ENCODE measurements around the gene MTA2.
A peak's percentile ranks its signal among the peaks of the same experiment; 100 is the strongest.
"Not testable (repeated sequence)": the region's sequence is repeated elsewhere in the genome, so short reads cannot be mapped to it uniquely, and the experiment has no call there.

Gene MTA2

DNA sequence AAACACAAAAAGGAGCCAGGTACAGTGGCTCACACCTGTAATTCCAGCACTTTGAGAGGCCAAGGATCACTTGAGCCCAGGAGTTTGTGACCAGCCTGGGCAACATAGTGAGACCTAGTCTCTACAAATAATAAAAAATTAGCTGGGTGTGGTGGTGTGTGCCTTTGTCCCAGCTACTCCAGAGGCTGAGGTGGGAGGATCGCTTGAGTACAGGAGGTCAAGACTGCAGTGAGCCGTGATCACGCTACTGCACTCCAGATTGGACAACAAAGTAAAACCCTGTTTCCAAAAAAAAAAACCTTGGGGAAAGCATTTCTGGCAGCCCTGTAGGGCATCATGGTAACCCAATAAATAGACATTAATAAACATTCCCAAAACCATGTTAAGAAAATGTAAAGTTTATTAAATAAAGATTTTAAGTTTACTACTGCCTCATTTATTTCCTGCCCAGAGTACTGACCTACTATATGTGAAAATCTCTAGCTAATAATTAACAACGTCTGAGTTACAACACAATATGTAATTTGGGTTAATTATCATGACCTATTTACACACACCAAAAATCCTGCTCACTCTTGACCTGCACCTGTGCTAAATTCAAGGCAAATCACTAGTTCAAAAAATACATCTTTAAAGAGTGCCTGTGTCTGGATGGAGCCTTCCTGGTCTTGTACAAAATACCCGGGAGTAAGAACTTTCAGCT, 36.4 kb downstream of the MTA2 start:
- DNase-seq = no peak

DNA sequence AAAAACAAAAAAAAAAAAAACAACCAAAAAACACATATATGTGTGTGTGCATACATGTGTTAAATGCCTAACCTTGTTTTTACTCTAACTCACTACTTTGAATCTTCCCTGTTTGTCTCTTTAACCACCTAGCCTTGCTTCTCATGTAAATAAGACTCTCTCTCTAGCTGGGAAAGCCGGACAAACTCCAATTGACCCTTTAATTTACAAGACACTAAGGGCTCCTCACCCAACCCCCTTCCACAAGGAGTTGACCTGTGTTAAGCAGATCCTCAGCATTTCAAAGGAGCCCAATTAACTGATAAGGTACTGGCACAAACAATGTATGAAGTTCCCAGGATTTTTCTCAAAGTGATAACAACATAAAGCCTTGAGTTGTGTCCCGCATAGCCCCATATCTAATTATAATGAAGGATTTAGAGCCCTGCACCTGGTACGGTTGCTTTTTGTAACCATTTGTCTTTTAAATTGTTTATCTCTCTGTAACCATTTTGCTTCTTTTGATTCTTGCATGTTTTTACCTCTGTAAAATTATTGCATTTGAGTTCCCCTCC, 39.9 kb downstream of the MTA2 start:
- DNase-seq = not testable (repeated sequence)

DNA sequence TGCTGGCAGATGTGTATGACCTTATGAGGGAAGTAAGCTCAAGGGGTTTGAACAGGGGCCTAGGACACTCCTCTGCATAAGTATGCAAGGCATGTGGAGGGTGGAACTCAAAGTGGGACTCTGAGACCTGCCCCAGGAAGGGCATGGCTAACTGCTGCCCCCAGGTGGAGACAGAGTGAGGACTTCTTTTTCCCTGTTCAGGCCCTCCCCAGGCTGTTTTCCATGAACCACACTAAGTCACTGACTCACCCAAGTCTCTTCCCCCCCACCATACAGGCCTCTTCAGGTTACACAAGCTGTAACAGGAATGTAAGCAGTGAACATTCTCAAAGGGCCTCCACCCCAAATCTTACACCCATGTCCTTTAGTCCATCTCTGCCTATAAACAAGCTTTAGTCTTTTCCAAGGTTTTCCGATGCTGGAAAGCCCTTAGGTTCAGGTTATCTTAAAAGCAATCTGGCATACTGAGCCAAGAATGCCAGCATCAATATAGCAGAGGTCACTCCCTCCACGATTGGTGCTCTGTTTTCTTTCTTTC, 41.0 kb downstream of the MTA2 start:
- peak; percentile 40 for DNase-seq

DNA sequence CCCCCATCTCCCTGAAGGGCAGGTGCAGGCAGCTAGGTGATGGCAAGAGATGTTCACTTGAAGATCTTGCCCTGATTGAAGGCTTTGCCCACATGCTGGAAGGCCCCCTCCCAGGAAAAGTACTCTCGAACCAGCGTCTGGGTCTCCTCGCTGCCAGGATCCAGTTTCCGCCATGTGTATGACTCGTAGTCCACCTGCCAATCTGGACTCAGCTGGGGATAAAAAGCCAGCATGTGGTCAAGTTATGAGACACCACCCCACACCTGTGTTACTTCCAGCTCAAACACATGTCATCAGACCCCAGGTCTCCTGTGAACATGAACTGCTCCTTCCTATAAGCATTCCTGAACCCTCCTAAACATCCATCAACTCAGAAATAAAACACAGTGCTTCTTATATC, 42.0 kb downstream of the MTA2 start:
- DNase-seq = not testable (repeated sequence)

DNA sequence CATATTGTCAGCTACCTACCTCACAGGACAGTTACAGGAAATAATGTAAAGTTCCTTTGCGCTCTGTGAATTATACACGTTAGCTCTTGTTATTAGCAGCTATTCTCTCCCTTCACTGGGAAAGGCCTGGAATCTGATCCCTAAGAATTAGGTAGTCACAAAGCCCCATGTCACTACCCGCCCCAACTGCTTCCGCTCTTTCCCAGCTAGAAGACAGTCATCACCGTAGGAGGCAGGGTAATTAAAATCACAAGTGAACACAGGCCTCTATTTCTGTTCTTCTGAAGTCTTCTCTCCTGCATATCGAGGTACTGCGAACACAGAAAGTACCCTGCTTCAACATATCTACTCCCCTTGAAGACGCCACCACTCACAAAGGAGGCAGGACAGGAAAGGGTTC, 42.5 kb downstream of the MTA2 start:
- no peak for DNase-seq

DNA sequence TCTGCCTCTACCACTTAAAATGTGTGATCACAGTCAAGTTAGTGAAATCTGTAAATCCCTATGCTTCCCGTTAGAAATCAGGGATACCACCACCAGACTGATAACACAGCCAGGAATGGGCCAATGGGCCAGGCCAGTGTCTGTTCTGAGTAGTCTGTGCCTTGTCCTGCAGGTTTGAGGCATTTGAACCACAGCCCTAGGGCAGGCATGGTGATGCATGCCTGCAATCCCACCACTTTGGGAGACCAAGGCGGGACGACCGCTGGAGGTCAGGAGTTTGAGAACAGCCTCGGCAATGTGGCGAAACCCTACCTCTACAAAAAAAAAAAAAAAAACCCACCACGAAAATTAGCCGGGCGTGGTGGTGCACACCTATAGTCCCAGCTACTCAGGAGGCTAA, 43.0 kb downstream of the MTA2 start:
- no peak for DNase-seq

DNA sequence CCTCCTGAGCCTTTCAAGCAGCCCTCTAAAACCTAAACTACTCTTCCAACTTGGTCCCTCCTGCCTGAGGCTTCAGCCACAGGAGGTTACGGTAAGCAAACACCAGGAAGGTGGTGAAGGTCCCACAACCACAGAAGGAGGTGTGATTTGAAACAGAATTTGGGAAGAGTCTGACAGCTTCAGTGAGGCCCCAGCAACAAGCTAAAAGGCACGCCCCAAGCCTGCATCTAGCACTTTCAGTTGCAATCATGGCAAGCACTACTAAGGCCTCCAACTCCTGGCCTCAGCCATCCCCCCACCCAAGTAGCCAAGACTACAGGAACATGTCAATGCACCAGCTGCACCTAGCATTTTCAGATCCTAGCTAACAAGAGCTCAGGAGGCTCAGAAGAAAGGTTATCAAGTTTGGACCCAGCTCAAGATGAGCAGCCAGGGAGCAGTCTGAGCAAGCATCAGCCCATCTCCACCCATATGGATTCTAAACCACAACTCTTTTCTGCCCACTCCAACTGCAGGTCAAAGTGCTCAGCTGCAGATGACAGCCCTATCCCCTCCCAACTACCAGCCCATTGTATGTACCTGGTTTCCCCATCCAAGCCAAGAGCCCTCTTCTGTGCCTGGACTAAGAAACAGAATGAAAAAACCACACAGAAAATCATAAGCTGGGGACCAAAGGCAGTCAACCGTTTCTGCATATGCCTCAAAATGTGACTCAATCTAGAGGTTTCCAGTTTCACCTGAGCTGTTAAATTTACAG, 44.6 kb downstream of the MTA2 start:
- DNase-seq = no peak

DNA sequence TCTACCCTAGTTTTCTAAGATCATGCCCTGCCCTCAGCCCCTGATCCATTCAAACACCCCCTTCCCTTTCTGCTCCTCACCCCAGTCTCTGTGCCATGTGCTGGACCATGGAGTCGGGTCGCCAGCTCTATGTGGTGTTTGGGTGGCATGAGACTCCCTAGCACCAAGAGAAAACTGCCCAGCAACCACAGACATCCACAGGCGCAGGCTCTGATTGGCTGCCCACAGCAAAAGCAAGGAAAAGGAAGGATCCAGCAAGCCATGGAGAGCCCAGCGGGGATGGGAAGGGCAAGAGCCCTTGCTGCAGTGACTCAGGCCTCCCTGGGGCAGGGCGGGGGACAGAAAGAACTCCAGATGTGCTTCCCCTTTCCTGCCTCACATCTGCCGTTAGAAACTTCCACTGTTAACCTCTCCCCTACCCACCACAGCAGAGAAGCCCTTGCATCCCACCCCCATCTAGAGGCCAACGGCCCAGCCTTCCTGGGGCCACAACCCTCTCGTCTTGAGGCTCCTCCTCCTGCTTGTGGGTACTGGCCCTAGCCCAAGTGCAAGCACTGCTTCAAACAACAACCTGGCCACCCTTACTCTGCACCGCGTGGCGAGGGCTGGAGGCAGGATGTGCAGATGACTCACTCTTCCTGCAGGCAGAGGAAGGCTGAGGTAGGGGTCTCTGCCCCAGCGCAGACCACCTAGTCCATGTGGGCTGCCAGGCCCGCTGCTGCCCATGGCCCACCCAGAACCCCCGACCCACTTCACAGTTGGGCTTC, 45.4 kb downstream of the MTA2 start:
- DNase-seq = no peak

DNA sequence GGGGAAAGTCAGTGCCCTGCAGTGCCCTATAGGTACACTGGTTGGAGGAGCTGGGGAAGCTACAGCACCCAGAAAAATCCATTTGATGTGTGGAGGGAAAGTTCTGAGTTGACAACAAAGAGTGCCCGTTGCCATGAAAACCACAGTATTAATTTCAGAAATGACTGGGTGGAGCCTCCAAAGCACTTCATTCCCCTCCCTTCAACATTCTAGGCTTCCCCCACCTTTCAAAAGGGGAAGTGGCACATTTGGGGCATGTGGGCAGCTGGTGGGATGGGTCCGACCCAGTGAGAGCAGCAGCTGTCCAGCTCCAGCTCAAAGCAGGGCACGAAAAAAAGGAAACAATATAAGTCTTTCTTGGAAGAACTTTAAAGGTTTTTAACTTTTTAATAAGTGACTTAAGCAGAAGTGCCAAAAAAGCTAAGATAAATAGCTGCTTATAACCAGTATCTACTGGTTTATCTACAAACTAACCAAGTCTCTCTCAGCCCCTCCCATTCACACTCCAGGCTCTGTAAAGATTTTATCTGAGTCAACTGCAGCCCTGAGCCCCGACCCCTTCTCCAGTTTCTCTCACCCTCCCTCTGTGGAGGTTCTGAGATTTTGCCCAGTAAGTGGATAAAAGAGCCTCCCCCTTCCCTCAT, 46.1 kb downstream of the MTA2 start:
- DNase-seq = no peak

DNA sequence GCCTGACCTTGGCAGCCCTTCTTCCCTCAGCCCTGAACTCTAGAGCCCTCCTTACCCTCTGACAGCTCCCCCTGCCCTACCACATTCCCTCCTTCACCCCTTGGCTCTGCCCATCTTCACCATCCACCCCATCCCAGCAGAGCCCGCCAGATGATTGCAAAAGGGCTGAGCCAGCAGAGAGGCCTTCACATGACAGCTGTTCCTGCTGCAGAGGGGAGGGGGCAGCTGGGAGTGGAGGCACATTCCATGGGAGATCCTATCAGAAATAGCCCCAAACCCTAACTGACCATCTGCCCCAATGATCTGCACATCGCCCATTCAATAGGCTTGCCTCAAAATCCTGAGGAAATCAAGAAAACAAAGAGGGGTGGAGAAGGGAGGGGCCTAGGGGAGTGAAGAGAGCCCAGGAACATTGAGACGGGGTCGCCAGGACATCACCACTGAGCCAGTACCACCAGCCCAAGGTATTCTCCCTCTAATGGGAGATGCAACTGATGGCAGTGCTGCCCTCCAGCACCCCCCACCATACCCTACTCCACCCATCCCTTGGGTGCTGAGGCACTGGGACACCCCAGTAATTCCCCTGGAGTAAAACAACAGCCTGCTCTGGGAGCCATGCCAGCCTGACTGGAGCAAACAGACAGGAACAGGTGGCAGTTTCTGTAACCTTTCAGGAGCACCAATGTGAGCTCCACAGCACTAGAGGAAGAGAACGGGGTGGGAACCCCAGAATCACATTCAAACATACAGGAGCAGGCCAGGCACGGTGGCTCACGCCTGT, 47.1 kb downstream of the MTA2 start:
- no peak for DNase-seq

DNA sequence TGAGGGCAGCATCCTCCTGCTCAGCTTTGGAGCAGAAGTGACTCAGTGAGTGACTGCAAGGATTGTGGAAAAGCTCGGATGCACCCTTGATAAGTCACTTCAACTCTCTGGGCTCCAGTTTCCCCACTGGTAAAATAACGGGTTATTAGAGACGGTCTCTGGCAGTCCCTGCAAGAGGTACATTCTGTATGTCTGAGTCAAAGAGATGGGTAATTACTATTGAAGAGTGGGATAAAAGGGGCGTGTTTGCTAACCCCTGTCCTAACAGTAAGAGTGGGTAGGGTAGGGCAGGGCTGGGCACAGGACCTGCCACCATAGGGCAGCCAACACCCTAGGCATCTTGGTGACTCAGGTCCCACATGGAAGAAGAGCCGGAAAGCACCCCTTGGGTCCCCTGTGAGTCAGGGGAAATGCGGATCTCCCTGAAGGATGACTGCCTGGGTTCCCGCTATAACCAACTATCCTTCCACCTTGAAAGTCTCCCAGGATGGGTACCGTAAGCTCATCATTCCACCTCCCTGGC, 47.8 kb downstream of the MTA2 start:
- no peak for DNase-seq

DNA sequence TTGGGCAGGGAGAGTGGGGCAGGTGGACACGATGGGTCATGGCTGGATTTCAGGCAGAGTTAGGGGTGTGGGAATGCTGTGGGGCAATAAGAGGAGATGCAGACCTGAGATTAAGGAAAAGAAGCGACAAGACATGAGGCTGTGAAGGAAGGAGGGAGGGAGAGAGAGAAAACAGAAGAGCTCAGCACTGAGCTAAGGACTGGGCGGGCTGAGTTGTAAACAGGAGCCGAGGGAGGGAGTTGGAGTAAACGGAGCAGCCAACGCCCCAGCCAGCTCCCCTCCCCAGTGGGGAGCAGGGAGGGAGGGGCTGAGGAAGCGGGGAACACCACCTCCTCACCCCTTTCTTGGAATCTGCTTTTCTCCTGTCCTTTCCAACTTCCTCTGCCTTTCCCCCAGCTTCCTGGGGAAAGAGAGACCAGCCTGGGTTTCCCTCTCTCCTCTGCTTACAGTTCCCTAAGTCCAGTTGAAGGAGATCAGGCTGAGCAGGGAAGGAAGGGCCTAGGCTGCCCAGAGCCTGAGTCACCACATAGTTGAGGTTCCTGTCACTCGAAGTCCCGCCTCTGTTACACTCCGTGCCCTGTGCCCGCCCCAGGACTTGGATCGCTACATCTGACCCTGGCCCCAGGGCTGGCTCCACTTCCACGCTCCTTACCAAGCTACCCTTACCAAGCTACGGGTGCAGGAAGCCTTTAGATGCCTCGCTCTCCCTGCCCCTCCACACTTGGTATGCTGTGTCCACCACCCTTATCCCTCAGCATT, 48.4 kb downstream of the MTA2 start:
- DNase-seq = no peak

DNA sequence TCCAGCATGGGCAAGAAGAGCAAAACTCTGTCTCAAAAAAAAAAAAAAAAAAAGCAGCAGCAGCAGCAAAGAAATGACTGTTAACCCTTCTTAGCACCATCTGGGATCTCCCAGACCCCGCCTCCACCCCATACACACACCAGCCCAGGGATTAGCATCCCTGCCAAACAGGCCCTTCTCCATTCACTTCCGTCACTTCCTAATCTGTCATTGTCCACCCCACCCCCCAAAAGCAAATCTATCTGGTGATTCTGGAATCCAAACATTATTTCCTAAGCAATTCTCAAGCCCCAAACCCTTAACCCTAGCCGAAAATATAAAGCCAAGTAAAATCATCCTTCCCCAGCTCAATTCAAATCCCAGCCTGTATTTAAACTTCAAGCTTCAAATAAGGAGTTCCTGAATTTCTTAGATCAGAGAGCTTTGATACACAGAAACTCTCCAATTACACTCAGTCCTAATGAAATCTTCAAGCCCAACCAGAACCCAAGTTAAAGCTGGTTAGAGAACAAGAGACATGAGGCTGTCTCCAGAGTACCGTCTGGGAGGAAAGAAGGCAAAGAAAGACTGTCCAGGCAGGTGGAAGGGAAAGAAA, 49.1 kb downstream of the MTA2 start:
- no peak for DNase-seq

DNA sequence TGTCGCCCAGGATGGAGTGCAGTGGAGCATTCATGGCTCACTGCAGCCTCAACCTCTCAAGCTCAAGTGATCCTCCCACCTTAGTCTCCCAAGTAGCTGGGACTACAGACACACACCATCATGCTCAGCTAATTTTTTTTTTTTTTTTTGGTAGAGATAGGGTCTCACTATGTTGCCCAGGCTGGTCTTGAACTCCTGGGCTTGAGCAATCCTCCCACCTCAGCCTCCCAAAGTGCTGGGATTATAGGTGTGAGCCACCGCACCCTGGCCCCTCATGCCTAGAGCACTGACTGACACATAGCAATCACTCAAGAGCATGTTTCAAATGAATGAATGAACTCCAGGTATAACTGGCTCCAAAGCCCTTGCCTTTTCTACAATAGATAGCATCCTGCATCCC, 51.2 kb downstream of the MTA2 start:
- not testable (repeated sequence) for DNase-seq

DNA sequence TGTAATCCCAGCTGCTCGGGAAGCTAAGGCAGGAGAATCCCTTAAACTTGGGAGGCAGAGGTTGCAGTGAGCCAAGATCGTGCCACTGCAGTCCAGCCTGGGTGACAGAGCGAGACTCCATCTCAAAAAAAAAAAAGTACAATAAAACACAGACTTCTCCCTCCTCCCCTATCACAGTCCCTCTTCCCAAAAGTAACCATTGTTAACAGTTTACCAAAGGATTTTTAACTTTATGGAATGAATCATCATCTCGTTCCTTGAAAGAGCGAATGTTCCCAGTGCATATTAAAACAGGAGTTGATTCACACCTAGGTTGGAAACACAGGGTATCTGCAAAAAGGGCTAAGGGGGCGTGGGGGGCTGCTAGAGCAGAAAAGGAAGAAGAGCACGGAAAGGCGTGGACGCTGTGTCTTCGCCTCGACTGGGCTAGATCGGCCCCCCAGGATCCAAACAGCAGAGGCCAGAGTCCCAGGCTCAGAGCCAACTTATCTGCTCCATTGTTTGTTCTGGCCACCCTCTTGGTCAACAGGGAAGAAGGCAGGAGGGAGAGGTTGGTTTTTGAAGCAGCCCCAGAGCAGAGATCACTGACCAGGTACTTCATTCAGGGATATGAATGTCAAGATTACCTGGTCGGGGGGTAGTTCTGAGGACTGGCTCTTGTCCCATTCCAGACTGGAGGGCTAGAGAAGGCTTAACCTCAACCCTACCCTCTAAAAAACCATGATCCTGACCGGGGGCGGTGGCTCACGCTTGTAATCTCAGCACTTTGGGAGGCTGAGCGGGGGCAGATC, 52.9 kb downstream of the MTA2 start:
- no peak for DNase-seq

DNA sequence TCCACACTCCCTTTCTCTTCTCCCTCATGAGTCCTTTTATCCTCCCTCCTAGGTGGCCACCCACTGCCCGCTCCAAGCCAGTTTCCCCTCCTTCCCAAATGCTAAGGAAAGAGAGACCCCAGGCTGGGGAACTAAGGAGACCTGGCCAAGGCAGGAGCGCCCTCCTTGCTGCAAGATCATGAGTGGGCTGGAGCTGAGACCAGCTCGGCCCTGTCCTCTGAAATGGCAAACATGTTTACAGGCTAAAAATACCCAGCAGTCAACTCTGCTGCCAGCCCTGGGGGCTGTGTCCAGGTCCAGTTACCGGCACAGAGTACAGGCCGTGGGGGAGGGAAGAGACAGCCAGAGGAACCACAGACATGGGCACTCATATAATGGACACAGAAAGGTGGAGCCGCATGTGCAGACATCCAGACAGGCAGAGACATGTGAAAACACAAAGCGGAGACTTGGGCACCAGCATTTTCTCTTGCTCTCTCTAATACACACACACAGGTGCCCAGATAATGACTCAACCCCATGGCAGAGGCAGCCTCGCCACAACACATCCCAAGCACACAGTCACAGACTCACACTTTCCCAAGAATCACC, 53.9 kb downstream of the MTA2 start:
- DNase-seq = no peak

DNA sequence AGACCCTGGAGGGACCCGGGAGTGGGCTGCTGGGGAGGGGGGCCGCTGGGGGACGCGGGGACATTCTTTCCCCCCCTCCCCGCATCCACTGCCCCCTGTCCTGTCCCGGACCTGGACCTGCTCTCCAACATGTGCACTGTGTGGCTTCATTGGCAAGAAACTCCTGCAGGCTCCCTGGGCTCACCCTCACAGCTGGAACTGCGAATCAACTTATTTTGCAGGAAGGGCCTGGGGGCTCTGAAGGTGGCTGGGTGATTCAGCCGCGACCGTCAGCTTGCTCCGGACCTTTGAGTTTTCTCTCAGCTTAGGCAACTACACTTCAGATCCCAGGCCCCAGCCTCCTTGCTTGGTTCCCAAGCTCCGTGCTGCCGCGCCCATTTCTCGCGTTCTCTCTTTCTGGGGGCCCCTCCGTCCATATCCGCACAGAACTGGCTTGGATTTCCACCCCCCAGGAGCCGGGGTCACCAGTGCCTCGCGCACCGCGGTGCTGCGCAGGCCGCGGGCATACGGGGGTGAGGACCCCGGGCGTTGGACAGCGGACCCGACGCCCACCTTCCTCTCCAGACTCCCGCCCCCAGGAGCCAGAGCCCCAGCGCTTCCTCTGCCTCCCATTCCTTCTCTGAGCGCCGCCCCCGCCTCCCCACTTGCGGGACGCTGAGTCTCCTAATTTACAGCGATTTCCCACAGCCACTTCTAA, 54.6 kb downstream of the MTA2 start:
- DNase-seq = no peak

DNA sequence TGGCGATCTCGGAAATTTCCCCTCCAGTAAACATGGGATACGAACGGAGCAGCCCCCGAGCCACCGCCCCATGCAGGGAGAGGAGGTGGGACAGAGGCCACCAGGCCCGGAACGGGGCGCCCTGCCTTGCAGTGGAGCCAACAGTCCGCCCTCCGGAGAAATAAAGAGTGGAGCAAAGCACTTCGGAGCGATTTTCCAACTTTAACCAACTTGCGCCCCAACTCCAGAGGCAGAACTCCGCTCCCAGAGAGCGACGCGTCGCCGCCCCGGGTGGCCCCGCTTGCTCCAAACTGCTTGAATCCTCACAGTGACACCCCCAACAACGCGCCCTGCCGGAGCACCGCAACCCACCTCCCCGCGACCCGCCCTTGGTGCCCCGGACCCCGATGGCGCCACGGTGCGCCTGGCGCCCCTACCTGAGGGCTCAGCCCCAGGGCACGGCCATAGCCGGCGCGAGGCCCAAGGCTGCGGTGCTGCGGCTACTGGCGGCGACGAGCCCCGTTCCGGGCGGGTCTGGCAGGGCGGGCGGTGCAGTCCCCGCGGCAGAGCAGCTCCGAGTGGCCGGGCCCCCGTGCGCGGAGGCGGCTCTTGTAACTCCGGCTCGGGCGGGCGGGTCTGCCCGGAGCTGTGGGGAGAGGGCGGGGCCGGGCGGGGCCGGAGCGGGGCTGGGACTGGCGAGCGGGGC, 55.3 kb downstream of the MTA2 start, which contains the start of gene AHNAK:
TSS of gene AHNAK (minus strand) at position 563 of the 685 bp plus-strand sequence. CDS start 10,708 bp downstream, outside the sequence.
- no peak for DNase-seq

Measured in NCI-H1436 (cell line).